H1 (cell line): ENCODE results near the gene TGFBR1. TPM values are rescaled to one million over a fixed set of nuclear protein-coding genes. Genes with fewer than 3 reads are reported as not detected.

Experiments used
- ASH2L ChIP-seq: fragments of 200-600, 300-600 bp; sonication (generic); IDR thresholded peaks from one replicate; pipeline ENCODE4 v1.7.1; 2017; ENCODE audit warnings: low read length
- BCL11A ChIP-seq, 2 experiments: IDR thresholded peaks; one replicate each; pipeline ENCODE4 v1.6.1; 2011; ENCODE audit warnings: low read depth in 2 of 2, low read length in 2 of 2, mild to moderate bottlenecking in 2 of 2
- BRCA1 ChIP-seq: IDR thresholded peaks from 2 replicates; pipeline ENCODE4 v1.6.1; 2012; ENCODE audit warnings: low read depth, low read length, improper control_type of control experiment
- CHD1 ChIP-seq: IDR thresholded peaks from 2 replicates; pipeline ENCODE4 v1.6.1; 2012; ENCODE audit warnings: low read depth, low read length, improper control_type of control experiment
- CHD2 ChIP-seq: IDR thresholded peaks from 2 replicates; pipeline ENCODE4 v1.6.1; 2012; ENCODE audit warnings: low read length, improper control_type of control experiment
- CREB1 ChIP-seq: IDR thresholded peaks from 2 replicates; pipeline ENCODE4 v1.6.1; 2012; ENCODE audit warnings: inconsistent platforms
- EGR1 ChIP-seq: IDR thresholded peaks from 2 replicates; pipeline ENCODE4 v1.6.1; 2011; ENCODE audit warnings: low read depth, low read length, borderline replicate concordance
- GTF2F1 ChIP-seq: IDR thresholded peaks from 2 replicates; pipeline ENCODE4 v1.6.1; 2012; ENCODE audit warnings: low read depth, low read length, improper control_type of control experiment, borderline replicate concordance
- HDAC6 ChIP-seq: IDR thresholded peaks from one replicate; pipeline ENCODE4 v1.7.1; 2012; ENCODE audit warnings: low read depth, mild to moderate bottlenecking, inconsistent platforms, low read length, moderate library complexity
- JUN ChIP-seq: IDR thresholded peaks from 2 replicates; pipeline ENCODE4 v1.6.1; 2011; ENCODE audit warnings: low read depth, mild to moderate bottlenecking, improper control_type of control experiment, low read length
- JUND ChIP-seq: IDR thresholded peaks from 2 replicates; pipeline ENCODE4 v1.6.1; 2011; ENCODE audit warnings: mild to moderate bottlenecking, improper control_type of control experiment, low read length
- KDM1A ChIP-seq: fragments of 200-600, 300-600 bp; sonication (generic); IDR thresholded peaks from 2 replicates; pipeline ENCODE4 v1.7.1; 2016; ENCODE audit warnings: mild to moderate bottlenecking, low read length, borderline replicate concordance
- KDM4A ChIP-seq: IDR thresholded peaks from one replicate; pipeline ENCODE4 v1.7.1; 2012; ENCODE audit warnings: low read depth, mild to moderate bottlenecking, moderate library complexity, low read length, inconsistent platforms; ENCODE audit not compliant: severe bottlenecking
- KDM5A ChIP-seq: fragments of 200-600 bp; IDR thresholded peaks from 2 replicates; pipeline ENCODE4 v1.7.1; 2012; ENCODE audit warnings: mild to moderate bottlenecking, low read length, inconsistent platforms, mixed read lengths
- MAX ChIP-seq: IDR thresholded peaks from 2 replicates; pipeline ENCODE4 v1.6.1; 2012; ENCODE audit warnings: inconsistent platforms
- NANOG ChIP-seq: IDR thresholded peaks from 2 replicates; pipeline ENCODE4 v1.6.1; 2011; ENCODE audit warnings: low read length, low read depth, mild to moderate bottlenecking, inconsistent platforms; ENCODE audit not compliant: insufficient read depth, poor library complexity, severe bottlenecking
- RBBP5 ChIP-seq: IDR thresholded peaks from 2 replicates; pipeline ENCODE4 v1.7.1; 2012; ENCODE audit warnings: low read depth, mild to moderate bottlenecking, inconsistent platforms, low read length, moderate library complexity, borderline replicate concordance
- SAP30 ChIP-seq: fragments of 300-600 bp; sonication (generic); IDR thresholded peaks from 2 replicates; pipeline ENCODE4 v1.7.1; 2012; ENCODE audit warnings: low read length, moderate library complexity, mild to moderate bottlenecking, inconsistent platforms; ENCODE audit not compliant: insufficient read depth, insufficient replicate concordance
- SIRT6 ChIP-seq: IDR thresholded peaks from one replicate; pipeline ENCODE4 v1.7.1; 2012; ENCODE audit warnings: low read length, inconsistent platforms
- SIX5 ChIP-seq: IDR thresholded peaks from 2 replicates; pipeline ENCODE4 v1.6.1; 2011; ENCODE audit warnings: mild to moderate bottlenecking, low read depth, low read length
- SP2 ChIP-seq: IDR thresholded peaks from 2 replicates; pipeline ENCODE4 v1.6.1; 2012; ENCODE audit warnings: mild to moderate bottlenecking, low read length, inconsistent platforms
- TAF1 ChIP-seq: IDR thresholded peaks from 2 replicates; pipeline ENCODE4 v1.6.1; 2011; ENCODE audit warnings: mild to moderate bottlenecking, low read depth, low read length
- TBP ChIP-seq: IDR thresholded peaks from 2 replicates; pipeline ENCODE4 v1.6.1; 2011; ENCODE audit warnings: low read depth, low read length, improper control_type of control experiment
- USF2 ChIP-seq: IDR thresholded peaks from 2 replicates; pipeline ENCODE4 v1.6.1; 2011; ENCODE audit warnings: low read length, improper control_type of control experiment
- YY1 ChIP-seq: IDR thresholded peaks from 2 replicates; pipeline ENCODE4 v1.6.1; 2011; ENCODE audit warnings: low read depth, mild to moderate bottlenecking, low read length
- ZNF274 ChIP-seq: IDR thresholded peaks from 2 replicates; pipeline ENCODE4 v1.7.0; 2012; ENCODE audit warnings: low read length, borderline replicate concordance; ENCODE audit errors: extremely low read depth
- polyA plus RNA-seq, 7 experiments: library from polyadenylated mRNA; depleted of rRNA in 3 of 7; stranded (reverse) in 5 of 7; unstranded in 2 of 7; fragments of >200 nt in 5 of 7; fragments of 200-250 nt in 2 of 7; gene quantifications; 1 replicate in 5 of 7; 2 replicates in 1 of 7; 4 replicates in 1 of 7; pipeline versions ENCODE4 v1.2.1 to v1.2.3, GENCODE V29; 2011 to 2013; ENCODE audit warnings: missing spikeins in 2 of 7, mixed read lengths in 2 of 7
- total RNA-seq: library from RNA; stranded (reverse); fragmentation: NEBNext Ultra II Directional; extraction: Animal tissue kit (Norgen Biotek cat#: 25700); gene quantifications from 2 replicates; pipeline ENCODE4 v1.2.1, GENCODE V29; 2021

The TGFBR1 gene
- total and polyA plus RNA-seq, 2 of the 8 experiments (the other 6 are each of a cell fraction or from before 2014, with no cell fraction given), result 16.8 to 52.4 TPM

GRCh38 chr9:99104459-99105151, at the start of gene TGFBR1 (continued):
- TF ChIP-seq JUND (no peak), KDM5A (no peak), SIRT6 (no peak), EGR1 (no peak), ZNF274 (no peak), CREB1 (no peak), NANOG (peak; percentile 5), HDAC6 (no peak), RBBP5 (peak; percentile 93), KDM1A (no peak), TAF1 (peak; percentile 88), BRCA1 (no peak), SIX5 (no peak), MAX (peak; percentile 52; the same call in 1 of the 2 replicates), ASH2L (peak; percentile 85), KDM4A (peak; percentile 66), CHD2 (no peak), SP2 (no peak), GTF2F1 (0 out of 2 replicates have a peak, but pooled peaks have one; percentile 39), TBP (no peak), SAP30 (no peak), USF2 (no peak), CHD1 (no peak), JUN (no peak), YY1 (peak; percentile 21; the same call in 1 of the 2 replicates), BCL11A (IDR thresholded peaks at IDR 0.05; ENCODE audit: low read depth in 2 of 2, low read length in 2 of 2) (no peak)
